ENCODE results near the gene NANOGP8.

GRCh38 chr15:35115155-35115725 lies 30.1 kb upstream of the NANOGP8 start:
- TF ChIP-seq, protein P1, sequence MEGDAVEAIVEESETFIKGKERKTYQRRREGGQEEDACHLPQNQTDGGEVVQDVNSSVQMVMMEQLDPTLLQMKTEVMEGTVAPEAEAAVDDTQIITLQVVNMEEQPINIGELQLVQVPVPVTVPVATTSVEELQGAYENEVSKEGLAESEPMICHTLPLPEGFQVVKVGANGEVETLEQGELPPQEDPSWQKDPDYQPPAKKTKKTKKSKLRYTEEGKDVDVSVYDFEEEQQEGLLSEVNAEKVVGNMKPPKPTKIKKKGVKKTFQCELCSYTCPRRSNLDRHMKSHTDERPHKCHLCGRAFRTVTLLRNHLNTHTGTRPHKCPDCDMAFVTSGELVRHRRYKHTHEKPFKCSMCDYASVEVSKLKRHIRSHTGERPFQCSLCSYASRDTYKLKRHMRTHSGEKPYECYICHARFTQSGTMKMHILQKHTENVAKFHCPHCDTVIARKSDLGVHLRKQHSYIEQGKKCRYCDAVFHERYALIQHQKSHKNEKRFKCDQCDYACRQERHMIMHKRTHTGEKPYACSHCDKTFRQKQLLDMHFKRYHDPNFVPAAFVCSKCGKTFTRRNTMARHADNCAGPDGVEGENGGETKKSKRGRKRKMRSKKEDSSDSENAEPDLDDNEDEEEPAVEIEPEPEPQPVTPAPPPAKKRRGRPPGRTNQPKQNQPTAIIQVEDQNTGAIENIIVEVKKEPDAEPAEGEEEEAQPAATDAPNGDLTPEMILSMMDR (IDR thresholded peaks at IDR 0.05) = no peak
- TF ChIP-seq POLR2A (IDR thresholded peaks at IDR 0.05) = no peak
